CD14-positive monocyte (primary cell): ENCODE measurements around the gene LAT. TPM values are rescaled to one million over a fixed set of nuclear protein-coding genes. Genes with fewer than 3 reads are reported as not detected.
A peak's percentile ranks its signal among the peaks of the same experiment; 100 is the strongest.

Source experiments
- DNase-seq, 3 donors: peaks; one replicate each; pipeline ENCODE4 v3.0.0-alpha.2; 2011 to 2022
- H2AFZ ChIP-seq: 2 replicates; pipeline ENCODE4 v1.6.0; 2012; ENCODE audit warnings: mild to moderate bottlenecking, low read depth, low read length, inconsistent platforms; ENCODE audit not compliant: insufficient read depth, poor library complexity, severe bottlenecking
- H3K27ac ChIP-seq, 2 donors: 1 replicate in 1 of 2; 2 replicates in 1 of 2; pipeline ENCODE4 v1.5.1; 2012 to 2013; ENCODE audit warnings: low read length in 2 of 2, control low read depth in 1 of 2, inconsistent platforms in 1 of 2, low read depth in 1 of 2, mild to moderate bottlenecking in 1 of 2
- H3K27me3 ChIP-seq, 2 donors: one replicate each; pipeline versions ENCODE4 v1.6.0 to v1.6.1; 2011 to 2013; ENCODE audit warnings: low read length in 2 of 2; ENCODE audit not compliant: control insufficient read depth in 2 of 2, insufficient read depth in 2 of 2
- H3K36me3 ChIP-seq, 2 donors: replicated peaks in 1 of 2; 1 replicate in 1 of 2; 2 replicates in 1 of 2; pipeline versions ENCODE4 v1.5.1 to v1.6.1; 2012 to 2013; ENCODE audit warnings: low read length in 2 of 2, control low read depth in 1 of 2, inconsistent platforms in 1 of 2, mild to moderate bottlenecking in 1 of 2; ENCODE audit not compliant: insufficient read depth in 2 of 2, control insufficient read depth in 1 of 2
- H3K4me1 ChIP-seq, 2 donors: 1 replicate in 1 of 2; 2 replicates in 1 of 2; pipeline versions ENCODE4 v1.5.1 to v1.6.1; 2012 to 2013; ENCODE audit warnings: low read length in 2 of 2, control low read depth in 1 of 2, inconsistent platforms in 1 of 2, mild to moderate bottlenecking in 1 of 2, moderate library complexity in 1 of 2; ENCODE audit not compliant: insufficient read depth in 2 of 2, control insufficient read depth in 1 of 2
- H3K4me2 ChIP-seq: replicated peaks from 2 replicates; pipeline ENCODE3; 2012; ENCODE audit warnings: low read length, moderate library complexity, mild to moderate bottlenecking; ENCODE audit not compliant: poor library complexity, severe bottlenecking; ENCODE audit errors: extremely low read depth
- H3K4me3 ChIP-seq, 3 experiments: fragments of 200-600 bp in 1 of 3; sonication (generic) in 1 of 3; replicated peaks in 1 of 3; 1 replicate in 2 of 3; 2 replicates in 1 of 3; pipeline ENCODE4 v1.5.1; 2011 to 2013; ENCODE audit warnings: low read length in 3 of 3, mild to moderate bottlenecking in 3 of 3, control low read depth in 2 of 3, low read depth in 2 of 3, inconsistent platforms in 1 of 3, moderate library complexity in 1 of 3
- H3K79me2 ChIP-seq: 2 replicates; pipeline ENCODE4 v1.6.0; 2012; ENCODE audit warnings: mild to moderate bottlenecking, control low read depth, inconsistent platforms, low read length, moderate library complexity; ENCODE audit not compliant: insufficient read depth
- H3K9ac ChIP-seq: 2 replicates; pipeline ENCODE4 v1.6.0; 2017; ENCODE audit warnings: low read length, mild to moderate bottlenecking; ENCODE audit not compliant: insufficient read depth, poor library complexity, severe bottlenecking
- H3K9me3 ChIP-seq, 2 donors: replicated peaks in 1 of 2; 1 replicate in 1 of 2; 2 replicates in 1 of 2; pipeline versions ENCODE4 v1.5.1 to v1.6.1; 2012 to 2013; ENCODE audit warnings: low read length in 2 of 2, control low read depth in 1 of 2; ENCODE audit not compliant: control insufficient read depth in 1 of 2, insufficient read depth in 1 of 2
- H4K20me1 ChIP-seq: 2 replicates; pipeline ENCODE4 v1.6.0; 2012; ENCODE audit warnings: mild to moderate bottlenecking, low read length, control low read depth, moderate library complexity; ENCODE audit not compliant: insufficient read depth
- H3K27ac Mint-ChIP-seq, 7 donors: one replicate each; pipeline ENCODE4 v1.8.0; 2020; ENCODE audit warnings: mild to moderate bottlenecking in 7 of 7, mixed read lengths in 7 of 7, moderate library complexity in 6 of 7, inconsistent platforms in 2 of 7
- H3K27me3 Mint-ChIP-seq, 3 donors: one replicate each; pipeline ENCODE4 v1.8.0; 2021 to 2022; ENCODE audit warnings: low read depth in 3 of 3, mild to moderate bottlenecking in 3 of 3, mixed read lengths in 3 of 3, moderate library complexity in 3 of 3, inconsistent platforms in 1 of 3
- H3K36me3 Mint-ChIP-seq, 2 donors: one replicate each; pipeline ENCODE4 v1.8.0; 2020; ENCODE audit warnings: mixed read lengths in 2 of 2, inconsistent platforms in 1 of 2, mild to moderate bottlenecking in 1 of 2
- H3K4me1 Mint-ChIP-seq: one replicate; pipeline ENCODE4 v1.8.0; 2020; ENCODE audit warnings: mild to moderate bottlenecking, mixed read lengths
- H3K4me3 Mint-ChIP-seq, 2 donors: one replicate each; pipeline ENCODE4 v1.8.0; 2020; ENCODE audit warnings: mild to moderate bottlenecking in 2 of 2, mixed read lengths in 2 of 2, moderate library complexity in 1 of 2
- H3K9me3 Mint-ChIP-seq, 7 donors: one replicate each; pipeline ENCODE4 v1.8.0; 2020 to 2022; ENCODE audit warnings: mixed read lengths in 7 of 7, mild to moderate bottlenecking in 6 of 7, moderate library complexity in 6 of 7, inconsistent platforms in 2 of 7
- WGBS: methylation state at CpG from one replicate; pipeline ENCODE4 v1.1.5; 2013; ENCODE audit warnings: missing lambda C conversion rate; ENCODE audit not compliant: insufficient coverage; 5-methylcytosine and 5-hydroxymethylcytosine counted together
- intact Hi-C, 2 donors: fragments of 100-400 bp; cut with micrococcal nuclease; formaldehyde crosslinking; loops; one replicate each; pipeline versions ENCODE4 v1.15.0 to v1.15.1; 2023
- polyA plus RNA-seq, 3 donors: library from polyadenylated mRNA; depleted of rRNA in 1 of 3; unstranded in 2 of 3; stranded (reverse) in 1 of 3; fragments of 300-500 nt in 2 of 3; fragments of >200 nt in 1 of 3; fragmentation: Illumina TruSeq in 2 of 3; gene quantifications; 1 replicate in 2 of 3; 2 replicates in 1 of 3; pipeline ENCODE4 v1.2.3, GENCODE V29; 2012 to 2021
- TF ChIP-seq, protein P1 (sequence below): fragments of 200-600 bp; IDR thresholded peaks from one replicate; pipeline ENCODE4 v1.8.0; 2022; ENCODE audit warnings: antibody characterized with exemption, mild to moderate bottlenecking

LAT gene
- polyA plus RNA-seq, 3 donors: 1.5 to 25.2 (median 1.9) TPM

DNA sequence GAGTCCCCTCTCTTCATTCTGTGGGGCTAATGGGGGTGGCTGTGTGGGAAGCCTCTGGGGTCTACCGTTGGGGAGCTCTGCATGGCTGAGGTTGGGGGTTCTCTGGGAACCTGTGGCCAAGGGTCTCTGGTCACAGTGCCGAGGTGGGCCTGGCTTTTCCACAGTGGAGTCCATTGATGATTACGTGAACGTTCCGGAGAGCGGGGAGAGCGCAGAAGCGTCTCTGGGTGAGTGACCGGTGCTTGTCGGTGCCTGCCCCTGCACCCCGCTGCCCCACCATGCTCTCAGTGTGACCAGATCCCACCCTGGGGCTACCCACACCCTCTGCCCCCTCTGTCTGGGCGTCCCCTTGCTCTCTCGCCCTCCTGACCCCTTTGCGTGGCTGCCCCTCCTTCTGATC, 4.5 kb downstream of the LAT start:
- Histone ChIP-seq H3K4me1 (peaks cover 11 to 13% of the 10 kb centered on the region in 2 donors), H3K4me3 (no peak overlapping the region), H3K27ac (no peak overlapping the region), H4K20me1 (peaks cover under 1% of the 10 kb centered on the region), H3K4me2 (no peak overlapping the region), H3K9me3 (peaks cover 0 to 12% of the 10 kb centered on the region in 2 donors), H3K36me3 (peaks cover 37 to 54% of the 10 kb centered on the region in 2 donors), H3K79me2 (no peaks in the 10 kb centered on the region), H3K27me3 (peaks cover 0 to 4% of the 10 kb centered on the region in 2 donors), H3K9ac (no peak overlapping the region), H2AFZ (no peak overlapping the region)
- H3K27ac Mint-ChIP-seq: peak overlapping the region in 4 of 7 donors; percentile 44 to 79 (median 56)
- peaks cover 9 to 20% (median 14%) of the 10 kb centered on the region in 7 donors for H3K9me3 Mint-ChIP-seq
- H3K4me1 Mint-ChIP-seq: peaks cover 7% of the 10 kb centered on the region
- no peak overlapping the region for H3K4me3 Mint-ChIP-seq
- TF ChIP-seq, protein P1, sequence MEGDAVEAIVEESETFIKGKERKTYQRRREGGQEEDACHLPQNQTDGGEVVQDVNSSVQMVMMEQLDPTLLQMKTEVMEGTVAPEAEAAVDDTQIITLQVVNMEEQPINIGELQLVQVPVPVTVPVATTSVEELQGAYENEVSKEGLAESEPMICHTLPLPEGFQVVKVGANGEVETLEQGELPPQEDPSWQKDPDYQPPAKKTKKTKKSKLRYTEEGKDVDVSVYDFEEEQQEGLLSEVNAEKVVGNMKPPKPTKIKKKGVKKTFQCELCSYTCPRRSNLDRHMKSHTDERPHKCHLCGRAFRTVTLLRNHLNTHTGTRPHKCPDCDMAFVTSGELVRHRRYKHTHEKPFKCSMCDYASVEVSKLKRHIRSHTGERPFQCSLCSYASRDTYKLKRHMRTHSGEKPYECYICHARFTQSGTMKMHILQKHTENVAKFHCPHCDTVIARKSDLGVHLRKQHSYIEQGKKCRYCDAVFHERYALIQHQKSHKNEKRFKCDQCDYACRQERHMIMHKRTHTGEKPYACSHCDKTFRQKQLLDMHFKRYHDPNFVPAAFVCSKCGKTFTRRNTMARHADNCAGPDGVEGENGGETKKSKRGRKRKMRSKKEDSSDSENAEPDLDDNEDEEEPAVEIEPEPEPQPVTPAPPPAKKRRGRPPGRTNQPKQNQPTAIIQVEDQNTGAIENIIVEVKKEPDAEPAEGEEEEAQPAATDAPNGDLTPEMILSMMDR: no peak
- H3K27me3 Mint-ChIP-seq: peaks cover 7 to 12% (median 7%) of the 10 kb centered on the region in 3 donors
- WGBS: 99% methylated on average over 14 of the region's 14 CpGs
- no peak for DNase-seq
- intact Hi-C loops: no loop called here
- H3K36me3 Mint-ChIP-seq: peaks cover 50 to 61% of the 10 kb centered on the region in 2 donors

DNA sequence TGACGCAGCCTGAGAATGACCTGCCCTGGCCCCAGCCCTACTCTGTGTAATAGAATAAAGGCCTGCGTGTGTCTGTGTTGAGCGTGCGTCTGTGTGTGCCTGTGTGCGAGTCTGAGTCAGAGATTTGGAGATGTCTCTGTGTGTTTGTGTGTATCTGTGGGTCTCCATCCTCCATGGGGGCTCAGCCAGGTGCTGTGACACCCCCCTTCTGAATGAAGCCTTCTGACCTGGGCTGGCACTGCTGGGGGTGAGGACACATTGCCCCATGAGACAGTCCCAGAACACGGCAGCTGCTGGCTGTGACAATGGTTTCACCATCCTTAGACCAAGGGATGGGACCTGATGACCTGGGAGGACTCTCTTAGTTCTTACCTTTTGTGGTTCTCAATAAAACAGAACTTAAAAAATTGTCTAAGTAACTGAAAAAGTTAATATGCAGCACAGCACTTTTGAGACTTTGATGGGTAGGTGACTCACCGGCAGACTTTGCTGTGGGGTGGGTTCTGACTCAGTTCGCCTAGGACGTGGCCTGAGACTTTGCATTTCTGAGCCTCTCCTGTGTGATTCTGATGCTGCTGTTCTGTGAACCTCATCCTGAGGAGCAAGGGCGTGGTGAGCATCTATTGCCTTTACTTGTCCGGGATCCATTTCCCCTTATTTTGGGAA, 5.7 kb downstream of the LAT start:
- Mint-ChIP-seq H3K36me3 (peaks cover 46 to 56% of the 10 kb centered on the region in 2 donors), H3K4me3 (no peak overlapping the region), H3K4me1 (peaks cover under 1% of the 10 kb centered on the region), H3K27me3 (peaks cover 3 to 11% (median 7%) of the 10 kb centered on the region in 3 donors), H3K9me3 (peaks cover 9 to 20% (median 14%) of the 10 kb centered on the region in 7 donors), H3K27ac (peak overlapping the region in 1 of 7 donors; percentile 31)
- intact Hi-C loops: no loop called here
- Histone ChIP-seq H3K4me1 (peaks cover under 1 to 2% of the 10 kb centered on the region in 2 donors), H2AFZ (no peak overlapping the region), H4K20me1 (no peaks in the 10 kb centered on the region), H3K4me3 (no peak overlapping the region), H3K4me2 (no peak overlapping the region), H3K27me3 (peaks cover 0 to under 1% of the 10 kb centered on the region in 2 donors), H3K36me3 (peaks cover 36 to 52% of the 10 kb centered on the region in 2 donors), H3K9me3 (peaks cover 0 to 12% of the 10 kb centered on the region in 2 donors), H3K27ac (no peak overlapping the region), H3K79me2 (no peaks in the 10 kb centered on the region), H3K9ac (no peak overlapping the region)
- DNase-seq: no peak
- TF ChIP-seq, protein P1: no peak
- 98% methylated on average over 5 of the region's 11 CpGs for WGBS
